SHP77 treated with DMSO at 0.1 percent for 48 hours (cell line): ENCODE measurements around the gene GAGE10.
"Not testable (repeated sequence)": the region's sequence is repeated elsewhere in the genome, so short reads cannot be mapped to it uniquely, and the experiment has no call there.

ENCODE experiments used
- DNase-seq: peaks from one replicate; lab custom pipeline; 2025; lab: John Stamatoyannopoulos, UW

Gene GAGE10

DNA sequence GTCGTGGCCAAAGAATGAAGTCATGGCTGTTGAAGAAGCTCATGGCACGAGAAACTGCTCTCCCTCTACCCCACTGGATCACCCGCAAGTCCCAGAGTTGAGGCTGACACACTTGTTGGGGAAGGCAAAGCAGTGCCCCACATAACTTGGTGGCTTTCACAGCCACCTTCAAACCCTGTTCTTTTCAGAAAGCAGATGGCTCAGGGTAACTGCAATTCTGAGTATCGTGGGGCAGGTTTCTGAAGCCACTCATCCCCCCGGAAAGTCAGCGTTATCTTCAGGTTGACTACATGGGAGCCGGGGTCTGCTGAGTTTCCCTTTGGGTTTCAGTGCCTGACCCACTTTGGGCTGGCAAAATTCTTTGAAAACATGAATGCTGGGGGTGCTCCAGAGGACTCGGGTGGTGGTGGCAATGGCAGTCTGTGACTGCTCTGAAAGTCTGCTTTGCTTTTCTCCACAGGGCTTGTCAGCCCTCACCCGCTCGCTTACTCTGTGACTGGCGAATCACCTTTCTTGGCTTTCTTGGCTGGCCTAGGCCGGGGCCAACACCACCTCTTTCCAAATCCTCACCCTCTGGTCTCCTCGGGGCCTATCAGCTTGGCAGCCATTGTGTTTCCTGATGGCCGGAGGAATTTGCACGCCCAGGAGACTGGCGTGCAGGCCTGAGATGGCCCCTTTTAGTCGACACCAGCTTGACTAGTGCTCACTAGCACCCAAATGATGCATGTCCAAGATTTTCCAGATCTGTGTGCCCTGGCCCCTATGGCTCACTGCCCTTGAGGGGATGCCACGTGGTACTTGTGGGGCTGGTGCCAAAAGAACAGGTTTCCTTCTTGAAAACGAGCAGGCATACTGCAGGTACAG, 26.5 kb upstream of the GAGE10 start:
- no peak for DNase-seq

- no peak for DNase-seq
Measured at GRCh38 chrX:49277535-49277830, 26.0 kb upstream of the GAGE10 start.

DNA sequence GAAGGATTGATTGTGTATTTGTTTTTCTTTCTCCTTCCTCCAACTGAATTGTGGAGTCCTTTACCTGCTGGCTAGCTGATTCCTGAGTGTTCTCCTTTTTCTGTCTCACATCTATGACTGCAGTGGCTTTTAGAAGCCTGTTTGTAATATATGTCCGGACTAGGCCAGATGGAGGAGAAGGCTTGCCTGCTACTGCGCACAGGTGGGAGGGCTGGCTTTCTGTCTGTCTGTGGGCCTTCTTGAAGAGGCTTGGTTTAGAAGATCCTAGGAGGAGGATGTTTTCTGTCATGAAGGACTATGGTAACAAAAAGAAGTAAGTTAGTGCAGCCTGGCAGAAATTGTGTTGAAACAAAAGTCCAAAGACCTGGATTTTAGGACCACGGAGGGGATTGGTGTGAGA, 25.4 kb upstream of the GAGE10 start:
- no peak for DNase-seq

DNA sequence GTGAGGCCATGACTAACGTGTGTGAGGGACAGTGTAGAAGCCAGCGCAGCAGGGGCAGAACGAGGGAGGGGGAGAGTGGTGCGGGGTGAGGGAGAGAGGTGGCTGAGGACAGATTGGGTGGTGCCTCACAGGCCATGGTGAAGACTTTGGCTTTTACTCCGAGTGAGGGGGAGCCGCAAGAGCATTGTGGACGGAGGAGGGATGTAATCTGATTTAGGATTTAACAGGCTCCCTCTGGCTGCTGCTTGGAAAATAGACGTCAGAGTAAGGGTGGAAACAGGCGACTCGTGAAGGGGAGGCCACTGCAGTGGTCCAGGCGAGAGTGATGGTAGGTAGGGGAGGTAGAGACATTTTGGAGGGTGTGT, 20.8 kb upstream of the GAGE10 start:
- DNase-seq: no peak

- DNase-seq: no peak
Measured at GRCh38 chrX:49284212-49284611, 19.2 kb upstream of the GAGE10 start.

DNA sequence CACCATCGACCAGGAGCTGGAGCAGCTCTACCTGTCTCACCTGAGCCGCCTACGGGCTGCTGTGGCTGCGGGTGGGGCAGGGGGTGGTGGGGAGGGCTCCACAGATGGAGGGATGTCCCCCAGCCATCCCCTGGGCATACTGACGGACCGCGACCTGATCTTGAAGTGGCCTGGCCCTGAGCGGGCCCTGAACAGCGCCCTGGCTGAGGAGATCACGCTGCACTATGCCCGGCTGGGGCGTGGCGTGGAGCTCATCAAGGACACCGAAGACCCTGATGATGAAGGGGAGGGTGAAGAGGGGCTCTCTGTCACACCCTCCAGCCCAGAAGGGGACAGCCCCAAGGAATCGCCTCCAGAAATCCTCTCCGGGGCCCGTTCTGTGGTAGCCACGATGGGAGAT, 17.3 kb upstream of the GAGE10 start:
- DNase-seq: no peak

DNA sequence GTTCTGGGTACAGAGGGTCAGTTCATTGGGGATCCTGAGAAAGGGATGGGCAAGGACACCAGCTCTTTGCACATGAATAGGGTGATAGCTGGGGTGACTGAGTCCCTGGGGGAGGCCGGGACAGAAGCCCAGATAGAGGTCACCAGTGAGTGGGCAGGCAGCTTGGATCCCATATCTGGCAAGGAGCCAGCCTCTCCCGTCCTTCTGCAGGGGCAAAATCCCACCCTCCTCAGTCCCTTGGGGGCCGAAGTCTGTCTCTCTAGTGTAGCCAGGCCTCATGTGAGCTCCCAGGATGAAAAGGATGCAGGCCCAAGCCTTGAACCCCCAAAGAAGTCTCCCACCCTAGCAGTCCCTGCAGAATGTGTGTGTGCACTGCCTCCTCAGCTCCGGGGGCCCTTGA, 16.9 kb upstream of the GAGE10 start:
- DNase-seq: no peak

- DNase-seq: no peak
Measured at GRCh38 chrX:49287665-49288064, 15.8 kb upstream of the GAGE10 start.

DNA sequence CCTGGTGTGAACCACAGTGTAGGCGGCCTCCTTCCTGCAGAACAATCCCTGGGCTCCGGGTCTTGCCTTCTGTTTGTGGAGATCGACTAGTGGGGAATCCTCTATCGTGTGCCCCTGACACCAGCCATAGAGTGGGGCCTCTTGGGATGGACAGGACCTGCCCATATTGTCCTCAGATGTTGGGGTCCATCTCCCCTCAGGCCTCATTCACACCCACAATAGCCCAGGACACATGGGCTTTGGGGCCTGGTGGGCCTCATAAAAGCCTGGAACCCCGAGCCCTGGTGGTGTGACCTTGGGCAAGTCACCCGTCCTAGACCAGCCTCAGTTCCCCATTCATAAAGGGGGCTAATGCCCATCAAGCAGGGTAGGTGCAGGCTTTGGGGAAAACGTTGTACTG, 13.2 kb upstream of the GAGE10 start:
- no peak for DNase-seq

DNA sequence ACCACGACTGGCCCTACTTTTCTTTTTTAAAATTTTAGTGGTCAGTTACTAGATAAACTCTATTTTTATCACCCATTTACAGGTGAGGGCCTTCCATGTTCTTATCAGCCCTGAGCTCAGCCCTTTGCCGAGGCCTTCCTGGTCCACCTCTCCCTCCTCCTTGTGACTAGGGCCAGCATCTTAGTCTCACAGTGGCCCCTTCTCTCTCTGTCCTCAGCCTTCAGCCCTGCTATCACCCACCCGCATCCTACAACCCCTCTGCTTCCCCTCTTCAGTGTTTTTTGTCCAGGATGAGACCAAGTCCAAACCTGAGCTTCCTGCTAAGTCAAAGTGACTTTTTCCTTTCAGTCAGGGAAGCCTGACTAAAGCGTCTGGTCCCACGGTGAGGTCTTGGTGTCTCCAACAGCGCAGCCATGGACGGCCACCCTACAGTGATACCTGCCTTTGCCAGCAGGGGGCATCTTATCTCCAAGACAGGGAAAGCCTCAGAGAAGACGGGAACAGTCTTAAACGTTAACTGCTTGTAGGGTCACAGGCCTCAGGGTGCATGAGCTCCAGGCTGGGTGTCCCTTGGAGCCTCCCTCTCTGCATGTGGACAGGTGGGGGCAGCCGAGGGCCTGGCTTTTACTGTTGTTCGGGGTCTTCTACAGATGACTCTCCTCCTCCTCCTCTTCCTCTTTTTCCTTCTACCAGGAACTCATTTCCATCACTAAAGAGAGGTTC, 11.7 kb upstream of the GAGE10 start:
- DNase-seq: no peak

GRCh38 chrX:49292400-49293362, 10.8 kb upstream of the GAGE10 start:
- DNase-seq: no peak

- not testable (repeated sequence) for DNase-seq
Measured at GRCh38 chrX:49299293-49299692, 4.2 kb upstream of the GAGE10 start.

GRCh38 chrX:49300703-49301102, 2.7 kb upstream of the GAGE10 start:
- DNase-seq: no peak

GRCh38 chrX:49307775-49308174, 4.3 kb downstream of the GAGE10 start:
- DNase-seq: not testable (repeated sequence)

DNA sequence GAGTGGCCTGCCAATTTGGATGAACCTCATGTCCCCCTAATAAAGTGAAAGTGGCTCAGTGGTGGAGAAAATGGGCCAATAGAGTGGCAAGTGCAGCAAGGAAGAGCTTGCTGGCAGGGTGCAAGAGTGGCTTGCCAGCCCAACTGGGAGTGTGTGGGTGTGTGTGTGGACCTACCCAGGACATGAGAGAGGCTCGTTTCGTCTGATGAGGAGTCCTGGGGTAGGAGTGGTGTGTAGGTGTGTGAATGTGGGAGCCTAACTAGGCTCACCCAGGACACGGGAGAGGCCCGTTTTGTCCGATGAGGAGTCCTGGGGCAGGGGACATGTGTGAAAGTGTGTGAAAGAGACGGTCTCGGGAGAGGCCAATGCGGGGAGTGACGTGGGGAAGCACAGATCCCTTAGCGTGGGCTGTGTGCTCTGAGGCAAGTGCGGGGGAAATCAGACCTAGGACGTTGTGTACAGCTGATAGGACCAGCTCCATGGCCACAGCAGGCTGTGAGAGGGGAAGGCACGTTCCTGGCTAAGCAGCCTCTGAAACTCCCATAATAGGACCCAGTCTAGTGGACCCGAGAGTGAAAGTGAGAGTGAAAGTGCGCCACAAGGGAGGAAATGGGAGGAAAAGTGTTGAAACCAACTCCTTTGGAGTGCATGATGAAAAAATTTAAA, 5.3 kb downstream of the GAGE10 start:
- DNase-seq: no peak

DNA sequence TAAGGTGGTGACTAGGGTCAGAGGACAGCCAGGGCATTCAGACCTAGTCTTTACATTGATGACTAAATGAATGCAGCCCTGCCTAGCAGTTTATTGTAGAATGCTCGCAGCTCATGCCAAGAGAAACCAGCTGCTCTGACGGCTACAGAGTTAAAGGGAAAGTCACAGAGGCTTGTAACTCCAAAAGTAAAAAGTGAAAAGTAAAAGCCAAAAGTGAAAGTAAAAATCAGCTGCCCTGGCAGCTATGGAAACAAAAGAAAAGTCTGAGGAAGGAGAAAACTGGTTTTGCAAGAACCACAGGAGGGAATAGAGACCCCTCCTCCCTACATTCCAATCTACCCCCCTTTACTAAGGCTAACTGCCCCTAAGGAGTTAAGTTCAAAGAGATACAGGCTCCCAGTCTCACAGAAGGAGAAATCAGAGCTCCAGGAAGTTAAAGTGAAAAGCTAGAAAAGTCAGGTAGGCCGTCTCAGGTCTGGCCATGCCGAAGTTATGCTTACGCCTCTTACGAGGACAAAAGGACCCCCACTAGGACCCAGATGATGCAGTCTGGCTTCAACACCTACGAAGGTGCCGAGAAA, 6.0 kb downstream of the GAGE10 start:
- DNase-seq: no peak

- no peak for DNase-seq
Measured at GRCh38 chrX:49310371-49310770, 6.9 kb downstream of the GAGE10 start.

DNA sequence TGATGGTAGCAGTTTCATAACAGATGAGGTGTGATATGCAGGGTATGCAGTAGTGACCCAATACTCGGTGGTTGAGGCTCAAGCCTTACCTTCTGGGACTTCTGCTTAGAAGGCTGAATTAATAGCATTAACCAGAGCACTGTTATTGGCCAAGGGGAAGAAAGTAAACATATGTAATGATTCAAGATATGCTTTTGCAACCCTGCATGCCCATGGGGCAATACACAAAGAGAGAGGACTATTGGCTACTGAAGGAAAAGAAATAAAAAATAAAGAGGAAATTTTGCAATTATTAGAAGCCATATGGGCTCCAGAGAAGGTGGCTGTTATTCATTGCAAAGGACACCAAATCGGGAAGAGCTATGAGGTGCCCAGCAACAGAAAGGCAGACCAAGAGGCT, 8.7 kb downstream of the GAGE10 start:
- no peak for DNase-seq

DNA sequence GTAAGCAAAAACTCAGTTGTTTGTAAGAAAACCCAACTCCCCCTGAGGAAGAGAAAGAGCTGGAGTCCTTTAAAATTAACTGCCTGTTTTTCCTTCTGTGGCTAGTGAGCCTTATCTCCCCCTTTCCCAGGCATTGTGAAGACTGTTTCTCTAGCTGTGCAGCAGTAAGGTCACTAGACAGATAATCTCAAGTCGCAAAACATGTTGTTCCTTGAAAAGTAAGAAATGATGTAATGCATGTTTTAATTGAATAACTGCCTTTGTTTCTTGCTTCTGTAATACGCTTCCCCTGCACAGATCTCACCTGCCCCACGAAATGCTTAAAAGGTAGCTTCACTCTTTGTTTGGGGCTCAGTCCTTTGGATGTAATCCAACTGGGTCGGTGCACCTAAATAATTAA, 12.6 kb downstream of the GAGE10 start:
- DNase-seq: no peak

DNA sequence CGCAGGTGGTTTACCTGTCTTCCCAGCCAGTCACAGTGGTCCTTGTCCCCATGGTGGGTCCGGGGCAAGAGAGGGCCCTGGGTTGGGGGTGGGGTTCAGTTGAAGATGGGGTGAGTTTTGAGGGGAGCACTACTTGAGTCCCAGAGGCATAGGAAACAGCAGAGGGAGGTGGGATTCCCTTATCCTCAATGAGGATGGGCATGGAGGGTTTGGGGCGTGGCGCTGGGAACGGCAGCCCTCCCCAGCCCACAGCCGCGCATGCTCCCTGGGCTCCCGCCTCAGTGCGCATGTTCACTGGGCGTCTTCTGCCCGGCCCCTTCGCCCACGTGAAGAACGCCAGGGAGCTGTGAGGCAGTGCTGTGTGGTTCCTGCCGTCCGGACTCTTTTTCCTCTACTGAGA, 18.3 kb downstream of the GAGE10 start, which contains the start of gene GAGE12J:
TSS of gene GAGE12J (plus strand) at position 301 of the 400 bp plus-strand sequence. CDS start 1,157 bp downstream, outside the sequence.
- not testable (repeated sequence) for DNase-seq

DNA sequence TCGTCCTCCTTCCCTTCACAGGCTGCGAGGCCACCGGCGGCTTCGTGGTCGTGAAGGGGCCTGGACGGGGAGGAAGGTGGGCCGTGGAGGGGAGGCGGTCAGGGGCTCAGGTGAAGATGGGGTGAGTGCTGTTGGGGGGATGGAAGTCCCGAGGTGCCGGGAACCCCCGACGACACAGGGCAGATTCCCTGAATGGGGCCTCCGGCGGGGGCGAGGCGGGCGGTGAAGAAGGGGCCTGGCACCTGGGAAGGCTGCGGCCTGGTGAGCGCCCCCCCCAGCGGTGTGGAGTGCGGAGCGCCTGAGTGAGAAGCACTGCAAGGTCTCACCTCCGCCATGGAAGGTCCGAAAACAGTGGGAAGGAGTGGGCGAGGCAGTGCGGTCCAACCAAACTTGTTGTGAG, 18.8 kb downstream of the GAGE10 start:
- DNase-seq: not testable (repeated sequence)
